Fibroblast of mammary gland (primary cell): ENCODE results near the gene TMEM208.

ENCODE experiments used
- DNase-seq: peaks from one replicate; pipeline ENCODE4 v3.0.0-alpha.2; 2010; ENCODE audit warnings: low read depth
- H3K4me3 ChIP-seq: 2 replicates; pipeline ENCODE4 v1.5.1; 2011; ENCODE audit warnings: low read depth, mild to moderate bottlenecking, low read length, moderate library complexity; ENCODE audit not compliant: control insufficient read depth
- CTCF ChIP-seq: conservative IDR thresholded peaks from 2 replicates; pipeline ENCODE4 v1.5.1; 2011; ENCODE audit warnings: low read depth, low read length, inconsistent platforms; ENCODE audit not compliant: control insufficient read depth, insufficient read depth

TMEM208 gene

GRCh38 chr16:67197704-67198103 is 29.2 kb upstream of the TMEM208 start:
- no peak overlapping the region for H3K4me3 ChIP-seq
- no peak for TF ChIP-seq CTCF
- no peak for DNase-seq

DNA sequence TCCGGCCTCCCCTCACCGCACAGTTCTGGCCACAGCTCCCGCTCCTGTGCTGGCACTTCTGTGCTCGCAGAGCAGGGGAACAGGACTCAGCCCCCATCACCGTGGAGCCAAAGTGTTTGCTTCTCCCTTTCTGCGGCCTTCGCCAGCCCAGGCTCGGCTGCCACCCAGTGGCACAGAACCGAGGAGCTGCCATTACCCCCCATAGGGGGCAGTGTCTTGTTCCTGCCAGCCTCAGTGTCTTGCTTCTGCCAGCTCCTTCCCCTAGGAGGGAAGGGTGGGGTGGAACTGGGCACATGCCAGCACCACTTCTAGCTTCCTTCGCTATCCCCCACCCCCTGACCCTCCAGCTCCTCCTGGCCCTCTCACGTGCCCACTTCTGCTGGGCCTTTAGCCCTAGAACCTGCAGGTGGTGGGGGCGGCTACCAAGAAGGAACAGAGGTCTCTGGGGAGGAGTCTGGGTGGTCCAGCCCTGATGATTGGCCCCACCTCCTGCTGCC is 28.6 kb upstream of the TMEM208 start:
- TF ChIP-seq CTCF, result peak; percentile 71
- no peak overlapping the region for H3K4me3 ChIP-seq
- peak; percentile 51 for DNase-seq

- DNase-seq, result no peak
- no peak within 1 kb of the TSS for H3K4me3 ChIP-seq
- TF ChIP-seq CTCF, result peak; percentile 32
Observed at GRCh38 chr16:67199011-67199807, 27.7 kb upstream of the TMEM208 start, which contains the start of gene ELMO3. Gene ELMO3 (plus strand): TSS chr16:67199131. CDS start chr16:67199327, 196 bp downstream.

DNA sequence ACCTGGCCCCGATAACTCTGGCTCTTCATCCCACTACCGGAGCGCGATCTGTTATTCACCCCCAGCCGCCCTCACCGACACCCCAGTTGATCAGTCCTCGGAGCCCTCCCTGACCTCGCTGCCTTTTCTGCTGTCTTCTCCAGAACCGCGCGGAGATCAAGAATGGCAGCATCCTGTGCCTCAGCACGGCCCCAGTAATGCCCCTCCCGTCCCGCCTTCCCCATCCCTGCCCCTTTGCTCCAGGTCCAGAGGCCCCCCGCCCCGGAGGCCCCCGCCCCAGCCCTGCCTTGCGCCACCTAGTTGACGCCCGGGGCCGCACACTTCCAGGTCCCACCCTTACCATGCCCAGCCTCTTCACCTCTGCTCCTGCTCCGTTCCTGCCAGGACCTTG is 27.1 kb upstream of the TMEM208 start:
- H3K4me3 ChIP-seq, result no peak overlapping the region
- no peak for DNase-seq
- no peak for TF ChIP-seq CTCF

DNA sequence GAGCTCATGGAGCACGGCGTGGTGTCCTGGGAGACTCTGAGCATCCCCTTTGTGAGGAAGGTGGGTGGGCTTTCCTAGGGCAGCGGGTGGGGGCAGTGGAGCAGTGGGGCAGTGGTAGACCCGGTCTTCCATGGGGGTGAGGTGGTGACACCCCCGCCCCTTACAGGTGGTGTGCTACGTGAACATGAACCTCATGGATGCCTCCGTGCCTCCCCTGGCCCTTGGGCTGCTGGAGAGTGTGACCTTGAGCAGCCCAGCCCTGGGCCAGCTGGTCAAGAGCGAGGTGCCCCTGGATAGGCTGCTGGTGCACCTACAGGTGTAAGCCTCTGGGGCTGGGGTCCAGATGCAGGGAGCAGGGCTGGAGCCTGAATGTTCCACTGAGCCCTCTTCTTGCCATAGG is 26.4 kb upstream of the TMEM208 start:
- TF ChIP-seq CTCF, result no peak
- no peak overlapping the region for H3K4me3 ChIP-seq

GRCh38 chr16:67201411-67202345 is 25.3 kb upstream of the TMEM208 start:
- no peak overlapping the region for H3K4me3 ChIP-seq
- DNase-seq, result no peak
- TF ChIP-seq CTCF, result no peak

More for the DNA sequence above, 26.4 kb upstream of the TMEM208 start:
- no peak for DNase-seq
